Lower lobe of right lung (tissue), 2 donors: ENCODE data around the gene IWS1. TPM values are rescaled to one million over a fixed set of nuclear protein-coding genes. Genes with fewer than 3 reads are reported as not detected.

Experiments used
- ATAC-seq, 2 donors: fragments of 200-7000 bp; cut with Tn5 transposase; one replicate each; pipeline ENCODE4 v1.9.1; 2020 to 2022; ENCODE audit warnings: mild to moderate bottlenecking in 2 of 2, moderate library complexity in 2 of 2
- DNase-seq: peaks from one replicate; pipeline ENCODE4 v3.0.0-alpha.2; 2020
- H3K27ac ChIP-seq: fragments of 200-600 bp; one replicate; pipeline ENCODE4 v1.8.0; 2022
- H3K27me3 ChIP-seq: fragments of 200-600 bp; one replicate; pipeline ENCODE4 v1.8.0; 2022; ENCODE audit warnings: low read depth
- H3K36me3 ChIP-seq: fragments of 200-600 bp; one replicate; pipeline ENCODE4 v1.8.0; 2022; ENCODE audit warnings: mild to moderate bottlenecking
- H3K4me1 ChIP-seq: fragments of 200-600 bp; one replicate; pipeline ENCODE4 v1.8.0; 2022
- H3K4me3 ChIP-seq: fragments of 200-600 bp; one replicate; pipeline ENCODE4 v1.8.0; 2022; ENCODE audit warnings: mild to moderate bottlenecking
- H3K9me3 ChIP-seq: fragments of 200-600 bp; one replicate; pipeline ENCODE4 v1.8.0; 2022
- CTCF ChIP-seq: fragments of 200-600 bp; IDR thresholded peaks from one replicate; pipeline ENCODE4 v1.8.0; 2022; ENCODE audit warnings: antibody characterized with exemption, mild to moderate bottlenecking
- intact Hi-C: fragments of 100-400 bp; cut with DNase I; formaldehyde crosslinking; loops from one replicate; pipeline ENCODE4 v1.11.0; 2022
- total RNA-seq: library from RNA; stranded (reverse); fragmentation: NEBNext Ultra II Directional; extraction: Animal tissue kit (Norgen Biotek cat#: 25700); gene quantifications from one replicate; pipeline ENCODE4 v1.2.1, GENCODE V29; 2021
- donor health status: DM: no; HTN: yes; CAD: no; lungs with severe emphysema.

The IWS1 gene
- total RNA-seq, 1 donor from 2014 or later: 36.7 TPM

GRCh38 chr2:127451981-127452380 lies 74.3 kb downstream of the IWS1 start:
- Histone ChIP-seq H3K9me3 (no peaks in the 10 kb centered on the region), H3K27ac (no peak overlapping the region), H3K27me3 (no peaks in the 10 kb centered on the region), H3K36me3 (peaks cover 3% of the 10 kb centered on the region), H3K4me1 (no peaks in the 10 kb centered on the region), H3K4me3 (no peak overlapping the region)
- no peak for TF ChIP-seq CTCF
- ATAC-seq: no peak
- DNase-seq: no peak
- intact Hi-C loops: no loop called here

- no peaks in the 10 kb centered on the region for H3K27me3 ChIP-seq
- no peak for DNase-seq
- TF ChIP-seq CTCF: no peak
- intact Hi-C loops: no loop called here
- H3K4me1 ChIP-seq: no peaks in the 10 kb centered on the region
- no peak overlapping the region for H3K27ac ChIP-seq
- no peak overlapping the region for H3K4me3 ChIP-seq
- H3K36me3 ChIP-seq: no peaks in the 10 kb centered on the region
- no peak for ATAC-seq
- peaks cover 2% of the 10 kb centered on the region for H3K9me3 ChIP-seq
Measured at GRCh38 chr2:127449898-127450297, 76.4 kb downstream of the IWS1 start.

GRCh38 chr2:127449414-127449813 lies 76.9 kb downstream of the IWS1 start:
- Histone ChIP-seq H3K9me3 (peaks cover 4% of the 10 kb centered on the region), H3K27me3 (no peaks in the 10 kb centered on the region), H3K4me1 (no peaks in the 10 kb centered on the region), H3K27ac (no peak overlapping the region), H3K36me3 (no peaks in the 10 kb centered on the region), H3K4me3 (no peak overlapping the region)
- intact Hi-C loops: no loop called here
- DNase-seq (no peak), ATAC-seq (no peak)
- TF ChIP-seq CTCF: no peak

DNA sequence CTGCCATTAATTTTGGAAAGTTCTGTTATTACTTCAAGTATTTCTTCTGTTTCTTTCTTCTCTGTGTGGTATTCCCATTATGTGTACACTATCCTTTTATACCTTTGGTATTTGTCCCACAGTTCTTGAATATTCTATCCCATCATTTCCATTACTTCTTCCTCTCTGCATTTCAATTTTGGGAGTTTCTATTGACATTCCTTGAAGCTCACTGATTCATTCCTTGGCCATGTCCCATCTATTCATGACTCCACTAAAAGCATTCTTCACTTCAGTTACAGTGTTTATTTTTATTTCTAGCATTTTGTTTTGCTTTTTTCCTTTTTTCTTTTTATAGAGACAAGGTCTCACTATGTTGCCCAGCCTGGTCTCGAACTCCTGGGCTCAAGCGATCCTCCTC lies 77.8 kb downstream of the IWS1 start:
- TF ChIP-seq CTCF: no peak
- intact Hi-C loops: no loop called here
- no peaks in the 10 kb centered on the region for H3K36me3 ChIP-seq
- no peak for DNase-seq
- no peak overlapping the region for H3K27ac ChIP-seq
- H3K9me3 ChIP-seq: peaks cover 4% of the 10 kb centered on the region
- no peaks in the 10 kb centered on the region for H3K4me1 ChIP-seq
- H3K4me3 ChIP-seq: no peak overlapping the region
- no peaks in the 10 kb centered on the region for H3K27me3 ChIP-seq
- no peak for ATAC-seq

- H3K27me3 ChIP-seq: no peaks in the 10 kb centered on the region
- DNase-seq: no peak
Measured at GRCh38 chr2:127439343-127439742, 86.9 kb downstream of the IWS1 start.

More at GRCh38 chr2:127439343-127439742, 86.9 kb downstream of the IWS1 start:
- Histone ChIP-seq H3K36me3 (no peaks in the 10 kb centered on the region), H3K4me1 (no peaks in the 10 kb centered on the region), H3K9me3 (peaks cover 13% of the 10 kb centered on the region), H3K4me3 (no peak overlapping the region), H3K27ac (no peak overlapping the region)
- ATAC-seq: no peak
- intact Hi-C loops: no loop called here
- TF ChIP-seq CTCF: no peak
